Left ventricle myocardium inferior (tissue), 1 donor: ENCODE measurements around the gene SRM. TPM values are rescaled to one million over a fixed set of nuclear protein-coding genes. Genes with fewer than 3 reads are reported as not detected.

Source experiments
- DNase-seq: peaks from one replicate; pipeline ENCODE4 v3.0.0-alpha.2; 2020
- H3K27ac ChIP-seq: fragments of 200-600 bp; replicated peaks from 2 replicates; pipeline ENCODE4 v1.8.0; 2021
- H3K27me3 ChIP-seq: fragments of 200-600 bp; 2 replicates; pipeline ENCODE4 v1.8.0; 2021; ENCODE audit warnings: low read depth
- H3K36me3 ChIP-seq: fragments of 200-600 bp; 2 replicates; pipeline ENCODE4 v1.8.0; 2021
- H3K4me1 ChIP-seq: fragments of 200-600 bp; 2 replicates; pipeline ENCODE4 v1.8.0; 2021
- H3K4me3 ChIP-seq: fragments of 200-600 bp; 2 replicates; pipeline ENCODE4 v1.8.0; 2021; ENCODE audit warnings: mild to moderate bottlenecking, moderate library complexity
- H3K9me3 ChIP-seq: fragments of 200-600 bp; replicated peaks from 2 replicates; pipeline ENCODE4 v1.8.0; 2021
- CTCF ChIP-seq: fragments of 200-600 bp; IDR thresholded peaks from 2 replicates; pipeline ENCODE4 v1.8.0; 2021; ENCODE audit warnings: antibody characterized with exemption, mild to moderate bottlenecking, borderline replicate concordance
- intact Hi-C: fragments of 100-400 bp; cut with micrococcal nuclease; formaldehyde crosslinking; loops from one replicate; pipeline ENCODE4 v1.11.0; 2022
- total RNA-seq: library from RNA; stranded (reverse); fragmentation: NEBNext Ultra II Directional; extraction: Animal tissue kit (Norgen Biotek cat#: 25700); gene quantifications from one replicate; pipeline ENCODE4 v1.2.1, GENCODE V29; 2021
- donor health status: DM: no; HTN: yes; CAD: no; lungs with severe emphysema.

SRM gene
- total RNA-seq, 1 donor from 2014 or later: 53.9 TPM

- Histone ChIP-seq H3K9me3 (no peaks in the 10 kb centered on the region), H3K36me3 (peaks cover 30% of the 10 kb centered on the region), H3K27ac (no peak overlapping the region), H3K4me3 (no peak overlapping the region), H3K27me3 (peaks cover 8% of the 10 kb centered on the region), H3K4me1 (peaks cover 33% of the 10 kb centered on the region)
- intact Hi-C loops: no loop called here
- no peak for TF ChIP-seq CTCF
- no peak for DNase-seq
Measured at GRCh38 chr1:11056504-11056903, 3.3 kb downstream of the SRM start.

GRCh38 chr1:11055676-11056075 is 4.1 kb downstream of the SRM start:
- TF ChIP-seq CTCF: no peak
- Histone ChIP-seq H3K4me3 (no peak overlapping the region), H3K27me3 (peaks cover 8% of the 10 kb centered on the region), H3K36me3 (peaks cover 30% of the 10 kb centered on the region), H3K27ac (no peak overlapping the region), H3K4me1 (peaks cover 24% of the 10 kb centered on the region), H3K9me3 (no peaks in the 10 kb centered on the region)
- DNase-seq: no peak
- intact Hi-C loops: no loop called here

GRCh38 chr1:11054666-11055065 is 5.2 kb downstream of the SRM start:
- Histone ChIP-seq H3K36me3 (peaks cover 30% of the 10 kb centered on the region), H3K27ac (no peak overlapping the region), H3K4me3 (no peak overlapping the region), H3K4me1 (peaks cover 18% of the 10 kb centered on the region), H3K27me3 (peaks cover 8% of the 10 kb centered on the region), H3K9me3 (no peaks in the 10 kb centered on the region)
- no peak for TF ChIP-seq CTCF
- no peak for DNase-seq
- intact Hi-C loops: no loop called here

GRCh38 chr1:11054181-11054580 is 5.6 kb downstream of the SRM start:
- DNase-seq: no peak
- Histone ChIP-seq H3K4me1 (peaks cover 13% of the 10 kb centered on the region), H3K27ac (no peak overlapping the region), H3K4me3 (no peak overlapping the region), H3K9me3 (no peaks in the 10 kb centered on the region), H3K27me3 (peaks cover 8% of the 10 kb centered on the region), H3K36me3 (peaks cover 30% of the 10 kb centered on the region)
- no peak for TF ChIP-seq CTCF
- intact Hi-C loops: no loop called here

GRCh38 chr1:11053758-11054137 is 6.1 kb downstream of the SRM start:
- Histone ChIP-seq H3K36me3 (peaks cover 30% of the 10 kb centered on the region), H3K27me3 (peaks cover 8% of the 10 kb centered on the region)

More at GRCh38 chr1:11053758-11054137, 6.1 kb downstream of the SRM start:
- DNase-seq: no peak
- Histone ChIP-seq H3K4me1 (peaks cover 9% of the 10 kb centered on the region), H3K4me3 (no peak overlapping the region), H3K27ac (no peak overlapping the region), H3K9me3 (no peaks in the 10 kb centered on the region)
- intact Hi-C loops: no loop called here
- no peak for TF ChIP-seq CTCF
